WERI-Rb-1 (cell line): ENCODE data around the gene ZFP3.
"Not testable (repeated sequence)": the region's sequence is repeated elsewhere in the genome, so short reads cannot be mapped to it uniquely, and the experiment has no call there.

Experiments
- DNase-seq: peaks from one replicate; pipeline ENCODE4 v3.0.0-alpha.2; 2020
- H3K27ac ChIP-seq: fragments of 250-450 bp; sonication (Bioruptor Pico); 2 replicates; pipeline ENCODE4 v1.5.1; 2020; ENCODE audit warnings: mild to moderate bottlenecking, moderate library complexity
- H3K27me3 ChIP-seq: fragments of 250-450 bp; sonication (Bioruptor Pico); 2 replicates; pipeline ENCODE4 v1.5.1; 2021; ENCODE audit warnings: mild to moderate bottlenecking, low read depth, moderate library complexity; ENCODE audit not compliant: insufficient read depth, severe bottlenecking
- H3K36me3 ChIP-seq: fragments of 250-450 bp; sonication (Bioruptor Pico); 2 replicates; pipeline ENCODE4 v1.5.1; 2020; ENCODE audit warnings: mild to moderate bottlenecking, moderate library complexity
- H3K4me3 ChIP-seq: 2 replicates; pipeline ENCODE4 v1.5.1; 2011; ENCODE audit warnings: low read depth, mild to moderate bottlenecking, control low read depth, low read length
- H3K9me3 ChIP-seq: fragments of 250-450 bp; sonication (Bioruptor Pico); 2 replicates; pipeline ENCODE4 v1.5.1; 2021; ENCODE audit warnings: mild to moderate bottlenecking, moderate library complexity; ENCODE audit not compliant: severe bottlenecking
- CTCF ChIP-seq: IDR thresholded peaks from 2 replicates; pipeline ENCODE4 v1.5.1; 2011; ENCODE audit warnings: low read depth, mild to moderate bottlenecking, control low read depth, inconsistent platforms, low read length

ZFP3 gene

GRCh38 chr17:5126719-5127488 is 48.6 kb downstream of the ZFP3 start:
- Histone ChIP-seq H3K27ac (no peak overlapping the region), H3K9me3 (no peaks in the 10 kb centered on the region), H3K36me3 (no peaks in the 10 kb centered on the region), H3K27me3 (no peaks in the 10 kb centered on the region), H3K4me3 (no peak overlapping the region)
- no peak for TF ChIP-seq CTCF
- DNase-seq: no peak

DNA sequence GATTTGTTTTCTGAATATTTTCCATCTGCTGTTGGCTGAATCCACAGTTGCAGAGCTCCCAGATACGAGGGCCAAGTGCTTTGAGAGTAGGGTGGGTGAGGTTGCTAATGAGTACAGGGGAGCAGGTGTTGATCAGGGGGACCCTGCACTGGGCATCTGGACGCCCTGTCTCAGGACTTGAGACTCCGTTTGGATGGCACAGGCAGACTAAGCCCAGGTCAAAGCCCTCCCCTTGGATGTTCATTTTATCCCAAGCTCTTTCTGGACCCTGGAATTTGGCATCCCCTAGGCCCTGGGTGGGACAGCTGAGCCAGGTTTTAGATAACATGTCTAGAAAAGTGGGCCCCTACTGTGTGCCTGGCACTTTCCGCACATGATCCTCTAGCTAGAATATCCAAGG is 49.6 kb downstream of the ZFP3 start:
- Histone ChIP-seq H3K9me3 (no peaks in the 10 kb centered on the region), H3K27me3 (no peaks in the 10 kb centered on the region), H3K4me3 (no peak overlapping the region), H3K36me3 (no peaks in the 10 kb centered on the region), H3K27ac (no peak overlapping the region)
- no peak for DNase-seq
- TF ChIP-seq CTCF: no peak

GRCh38 chr17:5128387-5128786 is 50.1 kb downstream of the ZFP3 start:
- not testable (repeated sequence) for H3K27ac ChIP-seq, H3K27me3 ChIP-seq, H3K9me3 ChIP-seq, DNase-seq, H3K36me3 ChIP-seq, H3K4me3 ChIP-seq

DNA sequence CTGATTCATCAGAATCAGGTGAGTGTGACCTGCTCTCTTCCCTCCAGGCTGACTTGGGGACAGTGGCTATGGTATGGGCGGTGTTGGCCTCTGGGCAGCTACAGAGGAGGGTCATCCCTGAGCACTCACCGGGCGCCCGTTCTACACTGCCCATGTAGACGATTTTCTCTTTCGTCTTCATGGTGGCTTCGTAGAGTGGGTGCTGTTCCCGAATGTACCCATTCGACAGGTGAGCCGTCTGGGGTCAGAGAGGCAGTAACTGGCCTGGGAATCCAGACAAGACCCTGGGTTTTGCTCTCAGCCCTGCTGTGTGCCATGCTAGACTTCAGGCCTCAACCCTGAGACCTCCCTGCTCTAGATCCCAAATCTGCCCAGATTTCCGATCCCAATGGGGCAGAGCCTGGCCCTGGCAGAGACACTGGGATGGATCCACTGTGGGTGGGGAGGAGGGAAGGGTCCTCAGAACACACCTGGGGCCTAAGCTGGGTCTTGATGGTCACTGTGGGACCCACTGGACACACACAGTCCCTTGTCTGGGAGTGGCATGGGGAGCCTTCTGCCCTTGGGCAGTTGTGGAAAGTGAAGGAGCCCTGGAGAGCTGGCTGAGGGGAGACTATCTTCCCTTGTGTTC is 50.8 kb downstream of the ZFP3 start:
- Histone ChIP-seq H3K4me3 (no peak overlapping the region), H3K27me3 (no peaks in the 10 kb centered on the region), H3K36me3 (no peaks in the 10 kb centered on the region), H3K27ac (no peak overlapping the region), H3K9me3 (no peaks in the 10 kb centered on the region)
- no peak for TF ChIP-seq CTCF
- DNase-seq: no peak

DNA sequence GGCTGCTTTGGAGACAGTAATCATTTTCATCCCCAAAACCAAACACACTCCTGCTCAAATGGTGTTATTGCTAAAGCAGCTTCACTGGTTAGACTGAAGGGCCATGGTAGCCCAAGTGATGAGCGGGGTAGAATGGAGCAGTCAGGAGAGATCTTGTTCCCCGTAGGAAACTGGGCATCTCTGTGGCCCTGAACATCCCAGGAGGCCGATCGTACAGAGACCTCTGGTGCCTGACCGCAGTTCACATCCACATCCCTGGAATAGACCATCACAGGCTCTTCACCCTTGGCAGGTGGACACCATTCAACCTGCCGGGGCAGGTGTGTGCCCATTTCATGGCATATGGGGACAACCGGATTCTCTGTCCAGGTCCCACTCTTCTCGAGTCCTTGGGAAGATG is 51.5 kb downstream of the ZFP3 start:
- DNase-seq, H3K9me3 ChIP-seq, H3K4me3 ChIP-seq, H3K27me3 ChIP-seq, H3K27ac ChIP-seq, H3K36me3 ChIP-seq: not testable (repeated sequence)

- H3K36me3 ChIP-seq, H3K27me3 ChIP-seq, DNase-seq: not testable (repeated sequence)
Observed at GRCh38 chr17:5130261-5130660, 52.0 kb downstream of the ZFP3 start.

DNA sequence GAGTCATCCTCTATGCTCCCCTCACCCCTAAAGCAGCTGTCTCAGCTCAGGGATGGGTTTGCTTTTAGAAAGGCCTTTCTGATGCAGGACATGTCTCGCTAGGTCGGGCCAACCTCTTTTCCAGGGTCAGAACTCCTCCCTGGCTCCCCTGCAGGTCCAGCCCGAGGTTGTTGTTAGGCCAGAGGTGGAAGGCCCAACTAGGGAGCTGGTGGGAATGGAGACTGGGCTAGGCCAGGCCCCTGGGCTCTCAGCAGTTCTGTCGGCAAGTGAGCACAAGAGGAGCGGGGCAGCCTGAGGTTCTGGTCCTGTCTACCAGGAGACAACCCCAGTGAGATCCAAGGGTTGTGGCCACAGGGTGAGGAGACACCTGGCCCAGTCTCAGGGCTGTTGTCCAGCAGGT is 52.4 kb downstream of the ZFP3 start:
- H3K27ac ChIP-seq, H3K27me3 ChIP-seq, H3K4me3 ChIP-seq, H3K36me3 ChIP-seq, H3K9me3 ChIP-seq, DNase-seq: not testable (repeated sequence)

More at GRCh38 chr17:5130261-5130660, 52.0 kb downstream of the ZFP3 start:
- H3K27ac ChIP-seq, H3K4me3 ChIP-seq, H3K9me3 ChIP-seq: not testable (repeated sequence)
